Cardiac fibroblast (primary cell): ENCODE data around the gene DNMBP.
A peak's percentile ranks its signal among the peaks of the same experiment; 100 is the strongest.
"Not testable (repeated sequence)": the region's sequence is repeated elsewhere in the genome, so short reads cannot be mapped to it uniquely, and the experiment has no call there.

Source experiments
- DNase-seq, 2 donors: peaks; one replicate each; pipeline versions ENCODE4 v3.0.0 to v3.0.0-alpha.2; 2010; ENCODE audit warnings: low read depth in 2 of 2
- H3K4me3 ChIP-seq, 2 donors: replicated peaks in 1 of 2; 1 replicate in 1 of 2; 2 replicates in 1 of 2; pipeline ENCODE4 v1.5.1; 2011; ENCODE audit warnings: low read depth in 2 of 2, low read length in 2 of 2, mild to moderate bottlenecking in 2 of 2, moderate library complexity in 1 of 2
- TF ChIP-seq, protein P1 (sequence below): IDR thresholded peaks from one replicate; pipeline ENCODE4 v1.5.1; 2011; ENCODE audit warnings: low read depth, mild to moderate bottlenecking, low read length, inconsistent platforms

The DNMBP gene

GRCh38 chr10:99912041-99912440 is 97.7 kb downstream of the DNMBP start:
- no peak overlapping the region for H3K4me3 ChIP-seq
- DNase-seq: peak in 1 of 2 donors; percentile 39
- TF ChIP-seq, protein P1, sequence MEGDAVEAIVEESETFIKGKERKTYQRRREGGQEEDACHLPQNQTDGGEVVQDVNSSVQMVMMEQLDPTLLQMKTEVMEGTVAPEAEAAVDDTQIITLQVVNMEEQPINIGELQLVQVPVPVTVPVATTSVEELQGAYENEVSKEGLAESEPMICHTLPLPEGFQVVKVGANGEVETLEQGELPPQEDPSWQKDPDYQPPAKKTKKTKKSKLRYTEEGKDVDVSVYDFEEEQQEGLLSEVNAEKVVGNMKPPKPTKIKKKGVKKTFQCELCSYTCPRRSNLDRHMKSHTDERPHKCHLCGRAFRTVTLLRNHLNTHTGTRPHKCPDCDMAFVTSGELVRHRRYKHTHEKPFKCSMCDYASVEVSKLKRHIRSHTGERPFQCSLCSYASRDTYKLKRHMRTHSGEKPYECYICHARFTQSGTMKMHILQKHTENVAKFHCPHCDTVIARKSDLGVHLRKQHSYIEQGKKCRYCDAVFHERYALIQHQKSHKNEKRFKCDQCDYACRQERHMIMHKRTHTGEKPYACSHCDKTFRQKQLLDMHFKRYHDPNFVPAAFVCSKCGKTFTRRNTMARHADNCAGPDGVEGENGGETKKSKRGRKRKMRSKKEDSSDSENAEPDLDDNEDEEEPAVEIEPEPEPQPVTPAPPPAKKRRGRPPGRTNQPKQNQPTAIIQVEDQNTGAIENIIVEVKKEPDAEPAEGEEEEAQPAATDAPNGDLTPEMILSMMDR: no peak

- TF ChIP-seq, protein P1: no peak
- no peak overlapping the region for H3K4me3 ChIP-seq
- no peak for DNase-seq
These were observed 101.2 kb downstream of the DNMBP start for GRCh38 chr10:99908512-99908911.

DNA sequence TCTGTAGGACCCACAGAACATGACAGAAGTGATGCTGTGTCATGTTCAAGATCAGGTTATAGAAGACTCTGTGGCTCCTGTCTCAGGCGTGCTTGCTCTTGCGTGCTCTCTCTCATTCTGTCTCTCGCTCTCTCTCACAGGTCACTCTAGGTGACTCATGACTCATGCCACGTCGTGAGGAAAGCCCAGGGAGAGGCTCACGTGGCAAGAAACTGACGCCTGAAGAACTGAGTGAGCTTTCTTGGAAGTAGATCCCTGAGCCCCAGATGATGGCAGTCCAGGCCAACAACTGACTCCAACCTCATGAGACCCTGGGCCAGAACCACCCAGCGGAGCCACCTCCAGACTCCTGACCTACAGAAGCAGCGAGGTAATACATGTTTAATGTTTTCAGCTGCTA is 103.3 kb downstream of the DNMBP start:
- TF ChIP-seq, protein P1: peak; percentile 30
- peak; percentile 75 to 98 for DNase-seq
- no peak overlapping the region for H3K4me3 ChIP-seq

GRCh38 chr10:99905971-99906370 is 103.8 kb downstream of the DNMBP start:
- TF ChIP-seq, protein P1: no peak
- DNase-seq: no peak
- no peak overlapping the region for H3K4me3 ChIP-seq

DNA sequence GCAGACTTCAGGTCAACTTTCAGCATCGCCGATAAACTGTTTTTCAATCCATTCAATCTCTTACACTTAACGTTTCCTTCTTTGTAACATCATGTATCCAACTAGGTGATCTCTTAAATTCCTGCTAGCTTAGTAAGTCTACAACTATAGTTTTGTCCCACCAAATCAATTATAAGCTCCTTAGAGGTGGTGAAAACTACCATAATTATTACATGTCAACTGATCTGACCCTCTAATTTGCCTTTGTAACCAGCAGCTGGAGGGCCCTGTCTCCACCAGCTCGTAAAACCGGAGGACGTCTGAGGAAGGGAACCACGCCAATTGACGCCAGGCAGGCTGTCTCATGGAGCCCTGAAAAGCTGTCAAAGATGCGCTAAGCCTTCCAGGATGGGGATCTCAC is 113.9 kb downstream of the DNMBP start:
- TF ChIP-seq, protein P1: no peak
- no peak overlapping the region for H3K4me3 ChIP-seq
- no peak for DNase-seq

DNA sequence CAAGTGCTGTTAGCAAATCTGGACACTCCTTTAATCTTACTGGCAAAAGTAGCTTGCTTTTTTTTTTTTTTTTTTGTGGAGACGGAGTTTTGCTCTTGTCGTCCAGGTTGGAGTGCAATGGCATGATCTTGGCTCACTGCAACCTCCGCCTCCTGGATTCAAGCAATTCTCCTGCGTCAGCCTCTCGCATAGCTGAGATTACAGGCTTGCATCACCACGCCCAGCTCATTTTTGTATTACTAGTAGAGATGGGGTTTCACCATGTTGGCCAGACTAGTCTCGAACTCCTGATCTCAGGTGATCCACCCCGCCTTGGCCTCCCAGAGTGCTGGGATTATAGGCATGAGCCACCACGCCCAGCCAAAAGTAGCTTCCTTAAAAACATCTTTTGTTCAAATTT is 114.7 kb downstream of the DNMBP start:
- not testable (repeated sequence) for DNase-seq, H3K4me3 ChIP-seq

DNA sequence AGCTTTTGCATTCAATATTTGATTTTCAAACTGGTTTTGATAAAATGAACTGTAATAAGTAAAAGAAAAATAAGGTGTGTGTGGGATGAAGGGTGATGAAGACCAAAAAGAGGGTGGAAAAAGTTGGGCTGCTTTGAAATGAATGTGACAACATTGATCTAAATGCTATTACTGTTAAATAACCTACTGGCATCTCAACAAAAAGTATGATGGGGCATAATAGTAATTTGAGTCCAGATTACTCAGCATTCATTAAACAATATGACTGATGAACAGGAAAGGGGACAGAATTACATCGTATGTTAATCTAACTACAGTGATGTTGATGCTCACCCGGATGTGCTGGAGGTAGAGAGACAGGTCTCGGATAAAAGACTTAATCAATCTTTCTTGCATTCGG is 115.1 kb downstream of the DNMBP start:
- TF ChIP-seq, protein P1: no peak
- no peak for DNase-seq
- no peak overlapping the region for H3K4me3 ChIP-seq
